Upper lobe of left lung (tissue), 4 donors: ENCODE measurements around the gene SLC48A1.
A peak's percentile ranks its signal among the peaks of the same experiment; 100 is the strongest.

Experiments used
- EP300 ChIP-seq, 4 donors: sonication (generic); formaldehyde crosslinking; IDR thresholded peaks; one replicate each; pipeline ENCODE4 v1.5.1; 2017; ENCODE audit warnings: antibody characterized with exemption in 4 of 4, control low read depth in 2 of 4
- POLR2AphosphoS5 ChIP-seq, 2 donors: sonication (generic); formaldehyde crosslinking; IDR thresholded peaks; one replicate each; pipeline ENCODE4 v1.5.1; 2017; ENCODE audit warnings: antibody characterized with exemption in 2 of 2

DNA sequence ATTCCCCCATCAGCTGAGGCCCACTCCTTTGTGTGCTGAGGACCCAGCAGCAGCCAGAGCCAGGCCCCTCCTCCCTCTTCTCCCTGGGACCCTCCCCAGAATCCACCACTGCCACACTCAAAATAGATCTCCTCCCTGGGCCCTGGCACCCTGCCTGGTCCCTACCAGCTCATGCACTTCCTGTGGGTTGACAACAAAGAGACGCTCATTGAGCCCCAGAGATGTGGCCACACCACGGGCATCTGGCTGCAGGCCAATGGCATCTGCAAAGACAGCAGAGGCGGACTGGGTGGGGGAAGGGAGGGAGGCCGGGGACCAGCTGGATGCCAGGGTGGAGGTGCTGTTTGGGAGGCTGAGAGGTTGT lies 31.7 kb upstream of the SLC48A1 start:
- peak in 1 of 2 donors; percentile 46 for TF ChIP-seq POLR2AphosphoS5 (IDR thresholded peaks at IDR 0.05)
- TF ChIP-seq EP300 (IDR thresholded peaks at IDR 0.05), result no peak
